Mesenchymal stem cell (in vitro differentiated cells and primary cell): ENCODE measurements around the gene ZNG1A.
"Not testable (repeated sequence)": the region's sequence is repeated elsewhere in the genome, so short reads cannot be mapped to it uniquely, and the experiment has no call there.

Experiments
- DNase-seq: peaks from one replicate; pipeline ENCODE4 v3.0.0-alpha.2; 2013
- H2AFZ ChIP-seq: one replicate; pipeline ENCODE4 v1.6.1; 2013; ENCODE audit warnings: low read depth, mild to moderate bottlenecking, control low read depth, inconsistent platforms, low read length, moderate library complexity
- H2AK5ac ChIP-seq: 2 replicates; pipeline ENCODE4 v1.6.1; 2013; ENCODE audit warnings: low read length, moderate library complexity, mild to moderate bottlenecking, inconsistent platforms; ENCODE audit not compliant: severe bottlenecking
- H2BK120ac ChIP-seq: one replicate; pipeline ENCODE4 v1.6.1; 2013; ENCODE audit warnings: low read depth, mild to moderate bottlenecking, inconsistent platforms, low read length, moderate library complexity
- H2BK12ac ChIP-seq, 2 experiments: one replicate each; pipeline ENCODE4 v1.6.1; 2013; ENCODE audit warnings: inconsistent platforms in 2 of 2, low read length in 2 of 2, mild to moderate bottlenecking in 2 of 2, moderate library complexity in 2 of 2, control low read depth in 1 of 2
- H2BK15ac ChIP-seq: one replicate; pipeline ENCODE4 v1.6.1; 2013; ENCODE audit warnings: mild to moderate bottlenecking, low read depth, inconsistent platforms; ENCODE audit not compliant: poor library complexity, severe bottlenecking
- H2BK5ac ChIP-seq: 2 replicates; pipeline ENCODE4 v1.6.1; 2013; ENCODE audit warnings: low read depth, mild to moderate bottlenecking, low read length, control low read depth, inconsistent platforms; ENCODE audit not compliant: poor library complexity, severe bottlenecking
- H3K14ac ChIP-seq, 2 experiments: one replicate each; pipeline ENCODE4 v1.6.1; 2013; ENCODE audit warnings: inconsistent platforms in 2 of 2, low read length in 2 of 2, control low read depth in 1 of 2, mild to moderate bottlenecking in 1 of 2, moderate library complexity in 1 of 2
- H3K18ac ChIP-seq, 2 experiments: one replicate each; pipeline ENCODE4 v1.6.1; 2013; ENCODE audit warnings: inconsistent platforms in 2 of 2, low read length in 2 of 2, control low read depth in 1 of 2, low read depth in 1 of 2, mild to moderate bottlenecking in 1 of 2
- H3K23ac ChIP-seq, 2 experiments: one replicate each; pipeline ENCODE4 v1.6.1; 2013; ENCODE audit warnings: inconsistent platforms in 2 of 2, low read length in 2 of 2, mild to moderate bottlenecking in 2 of 2, moderate library complexity in 2 of 2, control low read depth in 1 of 2
- H3K27ac ChIP-seq: 2 replicates; pipeline ENCODE4 v1.5.1; 2013; ENCODE audit warnings: mild to moderate bottlenecking, moderate library complexity, low read length, control low read depth, inconsistent platforms; ENCODE audit not compliant: poor library complexity, severe bottlenecking
- H3K27me3 ChIP-seq, 2 experiments: 2 replicates each; pipeline versions ENCODE4 v1.6.1 to v1.7.0; 2013; ENCODE audit warnings: low read length in 2 of 2, mild to moderate bottlenecking in 2 of 2, moderate library complexity in 2 of 2, control low read depth in 1 of 2, inconsistent platforms in 1 of 2; ENCODE audit not compliant: control insufficient read depth in 1 of 2, insufficient read depth in 1 of 2
- H3K36me3 ChIP-seq, 2 experiments: 2 replicates each; pipeline versions ENCODE4 v1.6.1 to v1.7.0; 2013; ENCODE audit warnings: low read length in 2 of 2, control low read depth in 1 of 2, inconsistent platforms in 1 of 2, low read depth in 1 of 2, mild to moderate bottlenecking in 1 of 2; ENCODE audit not compliant: insufficient read depth in 2 of 2, control insufficient read depth in 1 of 2
- H3K4ac ChIP-seq, 2 experiments: one replicate each; pipeline ENCODE4 v1.6.1; 2013; ENCODE audit warnings: inconsistent platforms in 2 of 2, low read length in 2 of 2, mild to moderate bottlenecking in 2 of 2, moderate library complexity in 2 of 2, control low read depth in 1 of 2, low read depth in 1 of 2
- H3K4me1 ChIP-seq: 2 replicates; pipeline ENCODE4 v1.6.1; 2013; ENCODE audit warnings: low read depth, low read length, control low read depth; ENCODE audit not compliant: control insufficient read depth, insufficient read depth
- H3K4me2 ChIP-seq: 2 replicates; pipeline ENCODE4 v1.6.1; 2013; ENCODE audit warnings: low read length, mild to moderate bottlenecking, inconsistent platforms; ENCODE audit not compliant: poor library complexity, severe bottlenecking
- H3K4me3 ChIP-seq, 2 experiments: 2 replicates each; pipeline versions ENCODE4 v1.5.1 to v1.7.0; 2013; ENCODE audit warnings: low read length in 2 of 2, mild to moderate bottlenecking in 2 of 2, control low read depth in 1 of 2, low read depth in 1 of 2; ENCODE audit not compliant: insufficient read depth in 1 of 2
- H3K79me1 ChIP-seq: replicated peaks from 2 replicates; pipeline ENCODE4 v1.6.1; 2013; ENCODE audit warnings: mild to moderate bottlenecking, control low read depth, low read length, inconsistent platforms; ENCODE audit not compliant: poor library complexity, severe bottlenecking
- H3K9ac ChIP-seq: 2 replicates; pipeline ENCODE4 v1.7.0; 2013; ENCODE audit warnings: mild to moderate bottlenecking, low read length, moderate library complexity
- H3K9me3 ChIP-seq: 2 replicates; pipeline ENCODE4 v1.7.0; 2013; ENCODE audit warnings: mild to moderate bottlenecking, low read length; ENCODE audit not compliant: control insufficient read depth
- H4K8ac ChIP-seq: one replicate; pipeline ENCODE4 v1.6.1; 2013; ENCODE audit warnings: inconsistent platforms, mild to moderate bottlenecking, low read length, moderate library complexity
- H4K91ac ChIP-seq: one replicate; pipeline ENCODE4 v1.6.1; 2013; ENCODE audit warnings: mild to moderate bottlenecking, low read length, inconsistent platforms
- WGBS: methylation state at CpG from one replicate; pipeline ENCODE4 v1.1.7; 2013; ENCODE audit warnings: mixed read lengths; 5-methylcytosine and 5-hydroxymethylcytosine counted together

The ZNG1A gene

DNA sequence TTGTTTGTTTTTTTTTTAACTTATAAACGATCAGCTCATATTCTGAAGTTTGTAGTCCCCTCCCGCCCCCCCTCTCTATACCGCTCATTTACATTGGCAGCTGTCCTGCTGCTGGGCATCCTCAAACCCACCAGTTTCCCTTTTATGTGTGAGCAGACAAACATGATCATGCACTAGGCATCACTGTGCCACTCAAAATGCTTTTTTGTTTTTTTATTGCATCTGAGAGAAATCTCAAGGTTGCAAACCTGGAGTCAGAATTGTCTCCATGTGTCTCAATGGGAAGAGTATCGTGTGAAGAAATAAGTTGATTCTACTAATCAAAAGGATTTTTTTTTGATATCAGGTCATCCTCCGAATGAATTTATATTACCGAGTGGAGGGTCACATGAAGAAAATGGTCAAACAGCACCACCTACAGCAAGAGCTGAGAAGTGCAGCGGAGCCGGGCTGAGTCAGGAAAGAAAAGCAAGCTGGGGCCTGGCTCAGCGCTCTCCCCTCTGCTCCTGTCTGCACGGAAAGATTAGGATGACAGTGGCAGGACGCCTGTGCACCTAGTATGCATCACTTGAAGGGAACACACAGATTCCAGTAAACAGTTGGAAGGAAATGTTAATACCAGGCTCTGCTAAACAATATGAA lies 90.3 kb downstream of the ZNG1A start:
- H3K4me2 ChIP-seq, H3K79me1 ChIP-seq, H3K4me3 ChIP-seq, H3K18ac ChIP-seq, H3K9me3 ChIP-seq, H3K36me3 ChIP-seq, H3K4me1 ChIP-seq, H2AFZ ChIP-seq, H3K27ac ChIP-seq, H3K27me3 ChIP-seq, H3K23ac ChIP-seq, H3K4ac ChIP-seq, H4K8ac ChIP-seq, H2BK5ac ChIP-seq, H4K91ac ChIP-seq, H2BK120ac ChIP-seq, H3K9ac ChIP-seq, H2BK12ac ChIP-seq, DNase-seq, H3K14ac ChIP-seq, H2AK5ac ChIP-seq, H2BK15ac ChIP-seq: not testable (repeated sequence)
- WGBS, result no CpG with 5 or more reads among the region's 11 CpGs

DNA sequence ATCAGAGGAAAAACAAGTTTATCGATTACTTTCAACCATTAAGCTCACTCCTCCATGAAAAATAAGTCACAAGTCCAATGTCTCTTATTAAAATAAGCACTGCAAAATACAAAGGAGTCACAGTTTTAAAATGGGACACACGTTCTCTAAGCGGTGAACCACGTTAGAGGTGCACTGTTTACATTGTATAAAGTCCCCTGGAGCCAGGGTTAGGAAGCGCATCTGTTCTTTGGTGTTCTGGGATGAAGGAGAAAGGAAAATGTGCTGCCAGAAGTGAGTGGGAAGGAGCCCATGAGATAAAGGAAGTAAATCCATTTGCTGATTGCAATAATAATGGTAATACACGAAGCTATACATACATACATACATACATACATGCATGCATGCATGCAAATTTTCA lies 91.0 kb downstream of the ZNG1A start:
- not testable (repeated sequence) for H4K91ac ChIP-seq

DNA sequence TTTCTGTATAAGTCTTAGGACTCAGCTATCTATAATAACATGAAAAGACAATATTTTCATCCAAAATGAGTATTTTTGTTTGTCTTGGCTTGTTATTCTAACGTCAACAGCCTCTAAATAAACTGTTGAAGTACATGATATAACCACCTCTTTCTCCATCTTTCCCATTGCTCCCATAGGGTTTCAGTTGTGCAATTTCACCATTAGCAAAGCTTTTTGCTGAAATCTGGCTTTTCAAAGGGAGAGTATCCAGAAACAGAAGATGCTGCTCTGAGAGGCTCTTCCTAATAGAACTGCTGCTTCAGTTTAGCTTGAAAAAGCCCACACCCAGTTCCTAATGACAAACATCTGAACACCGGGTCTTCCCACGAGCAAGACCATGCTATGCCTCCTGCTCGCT lies 91.8 kb downstream of the ZNG1A start:
- no CpG with 5 or more reads among the region's 4 CpGs for WGBS
- H4K8ac ChIP-seq, H2BK5ac ChIP-seq: not testable (repeated sequence)

More for the DNA sequence above, 91.0 kb downstream of the ZNG1A start:
- H2AFZ ChIP-seq, DNase-seq, H2BK15ac ChIP-seq, H2BK12ac ChIP-seq, H3K4me2 ChIP-seq, H3K27ac ChIP-seq, H3K36me3 ChIP-seq, H2BK120ac ChIP-seq, H3K9me3 ChIP-seq, H3K79me1 ChIP-seq, H2BK5ac ChIP-seq, H3K14ac ChIP-seq, H3K9ac ChIP-seq, H3K18ac ChIP-seq, H3K4me3 ChIP-seq, H3K23ac ChIP-seq, H3K27me3 ChIP-seq, H3K4me1 ChIP-seq, H4K8ac ChIP-seq, H3K4ac ChIP-seq, H2AK5ac ChIP-seq: not testable (repeated sequence)
- WGBS, result 17% methylated on average over 1 of the region's 6 CpGs

DNA sequence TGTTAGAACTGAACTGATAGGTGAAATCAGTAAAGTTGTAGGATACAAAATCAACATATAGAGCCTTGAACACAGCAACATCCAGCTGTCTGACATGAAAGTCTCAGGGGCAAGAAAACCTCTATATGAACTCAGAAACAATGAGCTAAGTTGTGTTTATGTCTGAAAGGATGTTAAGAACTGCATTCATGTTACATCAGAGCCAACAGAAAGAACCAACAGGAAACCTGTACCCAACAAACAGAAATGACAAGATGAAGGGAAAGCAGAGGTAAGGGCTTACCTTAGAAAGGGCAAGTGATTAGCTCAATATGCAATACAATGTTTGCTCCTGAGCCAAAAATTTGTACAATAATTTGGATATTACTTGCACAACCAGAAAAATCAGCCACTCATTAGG lies 92.2 kb downstream of the ZNG1A start:
- H4K8ac ChIP-seq, H3K4me2 ChIP-seq, H2BK5ac ChIP-seq, H3K9me3 ChIP-seq, H3K27me3 ChIP-seq, H2BK15ac ChIP-seq, H3K27ac ChIP-seq, DNase-seq, H3K79me1 ChIP-seq, H2BK12ac ChIP-seq, H3K4me3 ChIP-seq, H3K36me3 ChIP-seq, H3K14ac ChIP-seq, H2AK5ac ChIP-seq, H4K91ac ChIP-seq, H3K4ac ChIP-seq, H2AFZ ChIP-seq, H2BK120ac ChIP-seq, H3K4me1 ChIP-seq, H3K18ac ChIP-seq, H3K9ac ChIP-seq, H3K23ac ChIP-seq: not testable (repeated sequence)

More for the DNA sequence above, 91.8 kb downstream of the ZNG1A start:
- H3K27ac ChIP-seq, H3K23ac ChIP-seq, H2AFZ ChIP-seq, H4K91ac ChIP-seq, H2AK5ac ChIP-seq, H2BK120ac ChIP-seq, H2BK12ac ChIP-seq, H3K36me3 ChIP-seq, DNase-seq, H3K14ac ChIP-seq, H3K79me1 ChIP-seq, H3K4me1 ChIP-seq, H3K18ac ChIP-seq, H3K9ac ChIP-seq, H2BK15ac ChIP-seq, H3K9me3 ChIP-seq, H3K27me3 ChIP-seq, H3K4me3 ChIP-seq, H3K4me2 ChIP-seq, H3K4ac ChIP-seq: not testable (repeated sequence)
